Mammary epithelial cell (primary cell): Measurements from ENCODE around the gene EP300.

Experiments used
- EZH2 ChIP-seq: IDR thresholded peaks from 2 replicates; pipeline ENCODE4 v1.6.1; 2012; ENCODE audit warnings: low read length, inconsistent platforms, borderline replicate concordance
- TF ChIP-seq, protein P1 (sequence below), 2 donors: IDR thresholded peaks in 1 of 2; conservative IDR thresholded peaks in 1 of 2; 2 replicates each; pipeline ENCODE4 v1.5.1; 2011 to 2012; ENCODE audit warnings: inconsistent platforms in 2 of 2, low read length in 2 of 2, mild to moderate bottlenecking in 2 of 2, control low read depth in 1 of 2, low read depth in 1 of 2; ENCODE audit not compliant: insufficient read depth in 1 of 2; ENCODE audit errors: extremely low read depth in 1 of 2

DNA sequence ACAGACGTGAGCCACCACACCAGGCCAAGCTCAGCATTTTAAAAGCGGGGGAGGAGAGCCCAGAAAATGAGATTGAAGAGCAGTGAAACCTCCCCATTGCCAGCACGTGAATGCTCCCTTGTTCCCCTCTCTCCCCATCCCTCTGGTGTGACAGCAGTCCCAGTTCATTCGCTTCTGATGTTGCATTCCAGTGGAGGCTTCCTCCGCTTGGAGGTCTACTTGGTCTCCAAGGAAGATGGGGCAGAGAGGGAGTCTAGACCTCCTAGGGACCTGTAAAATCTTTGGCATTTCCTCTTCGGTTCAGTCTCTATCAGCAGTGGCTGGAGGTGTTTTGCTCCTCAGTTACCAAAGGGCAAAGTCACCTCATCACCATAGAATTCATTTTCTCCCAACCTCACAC, 30.2 kb upstream of the EP300 start:
- TF ChIP-seq, protein P1, sequence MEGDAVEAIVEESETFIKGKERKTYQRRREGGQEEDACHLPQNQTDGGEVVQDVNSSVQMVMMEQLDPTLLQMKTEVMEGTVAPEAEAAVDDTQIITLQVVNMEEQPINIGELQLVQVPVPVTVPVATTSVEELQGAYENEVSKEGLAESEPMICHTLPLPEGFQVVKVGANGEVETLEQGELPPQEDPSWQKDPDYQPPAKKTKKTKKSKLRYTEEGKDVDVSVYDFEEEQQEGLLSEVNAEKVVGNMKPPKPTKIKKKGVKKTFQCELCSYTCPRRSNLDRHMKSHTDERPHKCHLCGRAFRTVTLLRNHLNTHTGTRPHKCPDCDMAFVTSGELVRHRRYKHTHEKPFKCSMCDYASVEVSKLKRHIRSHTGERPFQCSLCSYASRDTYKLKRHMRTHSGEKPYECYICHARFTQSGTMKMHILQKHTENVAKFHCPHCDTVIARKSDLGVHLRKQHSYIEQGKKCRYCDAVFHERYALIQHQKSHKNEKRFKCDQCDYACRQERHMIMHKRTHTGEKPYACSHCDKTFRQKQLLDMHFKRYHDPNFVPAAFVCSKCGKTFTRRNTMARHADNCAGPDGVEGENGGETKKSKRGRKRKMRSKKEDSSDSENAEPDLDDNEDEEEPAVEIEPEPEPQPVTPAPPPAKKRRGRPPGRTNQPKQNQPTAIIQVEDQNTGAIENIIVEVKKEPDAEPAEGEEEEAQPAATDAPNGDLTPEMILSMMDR (conservative IDR thresholded peaks at IDR 0.05 in 1 of 2, IDR thresholded peaks at IDR 0.05 in 1 of 2; ENCODE audit: extremely low read depth in 1 of 2, insufficient read depth in 1 of 2, low read depth in 1 of 2, low read length in 2 of 2) = no peak
- TF ChIP-seq EZH2 = no peak
